ENCODE results near the gene ARL4A.

DNA sequence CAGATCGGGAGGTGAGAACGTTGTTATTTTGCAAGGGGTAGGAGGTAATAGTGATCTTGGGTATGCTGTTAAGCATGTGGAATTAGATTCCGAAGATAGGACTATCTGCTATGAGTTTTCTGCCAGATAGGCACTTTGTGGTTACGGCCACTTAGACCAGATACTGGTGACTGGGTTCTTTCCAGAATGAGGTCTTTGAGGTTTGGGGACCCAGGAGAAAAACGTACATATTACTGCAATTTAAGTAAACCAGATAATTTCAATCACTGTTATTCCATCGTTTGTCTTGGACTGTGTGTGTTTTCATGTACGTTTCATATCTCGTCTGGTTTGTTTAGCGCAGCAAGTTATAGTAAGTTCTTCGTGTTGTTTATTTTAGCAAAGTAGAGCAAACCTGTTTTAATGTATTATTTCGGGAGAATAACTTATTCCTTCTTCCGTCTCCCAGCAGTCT is 312 bp downstream of the ARL4A start:
- no peak for TF ChIP-seq CTCF (IDR thresholded peaks at IDR 0.05; ENCODE audit: low read depth, low read length)
- no peak for TF ChIP-seq EZH2phosphoT487 (IDR thresholded peaks at IDR 0.05; ENCODE audit: low read depth)

All from OCI-LY3 (cell line).